Endothelial cell (in vitro differentiated cells): ENCODE measurements around the gene CC2D2B. TPM values are rescaled to one million over a fixed set of nuclear protein-coding genes. Genes with fewer than 3 reads are reported as not detected.

Experiments
- DNase-seq: peaks from one replicate; pipeline ENCODE4 v3.0.0; 2021; ENCODE audit warnings: low spot score
- H3K27ac Mint-ChIP-seq: one replicate; pipeline ENCODE4 v1.8.0; 2021; ENCODE audit warnings: mixed read lengths, inconsistent platforms; ENCODE audit not compliant: unreplicated experiment
- H3K27me3 Mint-ChIP-seq: one replicate; pipeline ENCODE4 v1.8.0; 2021; ENCODE audit warnings: mild to moderate bottlenecking, moderate library complexity, mixed read lengths, inconsistent platforms; ENCODE audit not compliant: unreplicated experiment
- H3K36me3 Mint-ChIP-seq: one replicate; pipeline ENCODE4 v1.8.0; 2021; ENCODE audit warnings: mild to moderate bottlenecking, low read depth, mixed read lengths, inconsistent platforms; ENCODE audit not compliant: unreplicated experiment
- H3K4me1 Mint-ChIP-seq: one replicate; pipeline ENCODE4 v1.8.0; 2021; ENCODE audit warnings: mild to moderate bottlenecking, mixed read lengths, inconsistent platforms; ENCODE audit not compliant: unreplicated experiment
- H3K4me3 Mint-ChIP-seq: one replicate; pipeline ENCODE4 v1.8.0; 2021; ENCODE audit warnings: mild to moderate bottlenecking, mixed read lengths, inconsistent platforms; ENCODE audit not compliant: unreplicated experiment
- H3K9me3 Mint-ChIP-seq: one replicate; pipeline ENCODE4 v1.8.0; 2021; ENCODE audit warnings: mixed read lengths, inconsistent platforms; ENCODE audit not compliant: unreplicated experiment
- total RNA-seq: library from RNA; stranded (reverse); fragmentation: NEBNext Ultra II Directional; extraction: Animal tissue kit (Norgen Biotek cat#: 25700); gene quantifications from one replicate; pipeline ENCODE4 v1.2.1, GENCODE V29; 2021; ENCODE audit not compliant: unreplicated experiment
- TF ChIP-seq, protein P1 (sequence below): fragments of 200-600 bp; sonication (generic); IDR thresholded peaks from one replicate; pipeline ENCODE4 v1.5.0; 2021; ENCODE audit warnings: antibody characterized with exemption; ENCODE audit not compliant: unreplicated experiment

The CC2D2B gene
- total RNA-seq, 1 donor from 2014 or later, result 2.1 TPM

DNA sequence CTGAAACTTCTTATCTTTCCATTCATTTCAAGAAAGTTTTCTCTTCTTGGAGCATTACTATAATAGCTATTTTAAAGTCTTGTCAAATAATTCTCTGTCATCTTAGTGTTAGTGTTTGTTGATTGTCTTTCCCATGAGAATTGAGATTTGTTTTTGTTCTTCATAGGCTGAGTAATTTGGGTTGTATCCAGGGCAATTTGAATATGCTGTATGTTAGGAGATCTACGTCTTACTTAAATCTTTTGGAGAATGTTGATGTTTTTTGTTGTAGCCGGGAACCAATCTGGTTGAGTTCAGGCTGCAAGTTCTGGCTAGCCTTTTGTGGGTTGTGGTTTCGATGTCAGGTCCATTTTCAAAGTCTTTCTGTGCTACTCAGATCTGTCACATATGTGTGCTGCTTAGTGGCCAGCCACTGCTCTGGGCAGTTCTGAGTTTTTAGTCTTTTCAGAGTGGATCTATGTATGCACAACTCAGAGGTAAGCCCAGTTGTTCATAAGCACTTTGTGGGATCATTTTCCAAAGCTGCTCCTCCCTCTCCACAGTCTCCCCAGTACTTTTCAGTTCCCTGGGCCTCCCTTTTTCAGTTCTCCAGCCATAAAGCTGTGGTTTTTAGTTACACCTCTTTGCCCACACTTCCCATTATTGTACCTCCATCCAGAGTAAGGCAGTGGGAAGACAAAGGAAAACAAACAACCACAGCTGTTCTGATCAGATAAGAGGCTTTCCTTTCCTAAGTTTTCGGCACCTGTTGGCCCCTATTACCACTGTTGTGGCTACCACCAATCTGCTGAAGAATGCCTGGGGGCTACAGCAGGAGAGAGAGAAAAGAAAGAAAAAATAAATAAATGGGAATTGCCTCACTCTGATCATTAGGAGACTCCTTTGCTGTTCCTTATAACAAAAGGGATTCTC, 131.0 kb downstream of the CC2D2B start:
- Mint-ChIP-seq H3K27me3 (peaks cover 2% of the 10 kb centered on the region), H3K27ac (peak overlapping the region; percentile 97), H3K36me3 (no peaks in the 10 kb centered on the region)

GRCh38 chr10:96041146-96041545, 133.4 kb downstream of the CC2D2B start:
- TF ChIP-seq, protein P1, sequence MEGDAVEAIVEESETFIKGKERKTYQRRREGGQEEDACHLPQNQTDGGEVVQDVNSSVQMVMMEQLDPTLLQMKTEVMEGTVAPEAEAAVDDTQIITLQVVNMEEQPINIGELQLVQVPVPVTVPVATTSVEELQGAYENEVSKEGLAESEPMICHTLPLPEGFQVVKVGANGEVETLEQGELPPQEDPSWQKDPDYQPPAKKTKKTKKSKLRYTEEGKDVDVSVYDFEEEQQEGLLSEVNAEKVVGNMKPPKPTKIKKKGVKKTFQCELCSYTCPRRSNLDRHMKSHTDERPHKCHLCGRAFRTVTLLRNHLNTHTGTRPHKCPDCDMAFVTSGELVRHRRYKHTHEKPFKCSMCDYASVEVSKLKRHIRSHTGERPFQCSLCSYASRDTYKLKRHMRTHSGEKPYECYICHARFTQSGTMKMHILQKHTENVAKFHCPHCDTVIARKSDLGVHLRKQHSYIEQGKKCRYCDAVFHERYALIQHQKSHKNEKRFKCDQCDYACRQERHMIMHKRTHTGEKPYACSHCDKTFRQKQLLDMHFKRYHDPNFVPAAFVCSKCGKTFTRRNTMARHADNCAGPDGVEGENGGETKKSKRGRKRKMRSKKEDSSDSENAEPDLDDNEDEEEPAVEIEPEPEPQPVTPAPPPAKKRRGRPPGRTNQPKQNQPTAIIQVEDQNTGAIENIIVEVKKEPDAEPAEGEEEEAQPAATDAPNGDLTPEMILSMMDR, result no peak
- H3K4me1 Mint-ChIP-seq, result peaks cover 51% of the 10 kb centered on the region
- peaks cover 12% of the 10 kb centered on the region for H3K36me3 Mint-ChIP-seq
- peaks cover 2% of the 10 kb centered on the region for H3K27me3 Mint-ChIP-seq
- no peak overlapping the region for H3K4me3 Mint-ChIP-seq
- no peak for DNase-seq
- H3K27ac Mint-ChIP-seq, result no peak overlapping the region
- no peaks in the 10 kb centered on the region for H3K9me3 Mint-ChIP-seq

More for the DNA sequence above, 131.0 kb downstream of the CC2D2B start:
- TF ChIP-seq, protein P1, result no peak
- peaks cover 41% of the 10 kb centered on the region for H3K4me1 Mint-ChIP-seq
- peak overlapping the region; percentile 39 for H3K4me3 Mint-ChIP-seq
- H3K9me3 Mint-ChIP-seq, result no peaks in the 10 kb centered on the region
- peak; percentile 35 for DNase-seq

GRCh38 chr10:96043033-96043892, 135.5 kb downstream of the CC2D2B start, which contains the start of gene CCNJ:
TSS of gene CCNJ (plus strand) at chr10:96043583. CDS start at chr10:96044394, 811 bp downstream.
- H3K27me3 Mint-ChIP-seq, result peaks cover 2% of the 10 kb centered on the region
- H3K36me3 Mint-ChIP-seq, result peaks cover 31% of the 10 kb centered on the region
- no peaks in the 10 kb centered on the region for H3K9me3 Mint-ChIP-seq
- TF ChIP-seq, protein P1, result no peak
- H3K4me1 Mint-ChIP-seq, result peaks cover 54% of the 10 kb centered on the region
- peak within 1 kb of the TSS; percentile 79 for H3K27ac Mint-ChIP-seq
- peak; percentile 92 for DNase-seq
- H3K4me3 Mint-ChIP-seq, result peak within 1 kb of the TSS; percentile 96

DNA sequence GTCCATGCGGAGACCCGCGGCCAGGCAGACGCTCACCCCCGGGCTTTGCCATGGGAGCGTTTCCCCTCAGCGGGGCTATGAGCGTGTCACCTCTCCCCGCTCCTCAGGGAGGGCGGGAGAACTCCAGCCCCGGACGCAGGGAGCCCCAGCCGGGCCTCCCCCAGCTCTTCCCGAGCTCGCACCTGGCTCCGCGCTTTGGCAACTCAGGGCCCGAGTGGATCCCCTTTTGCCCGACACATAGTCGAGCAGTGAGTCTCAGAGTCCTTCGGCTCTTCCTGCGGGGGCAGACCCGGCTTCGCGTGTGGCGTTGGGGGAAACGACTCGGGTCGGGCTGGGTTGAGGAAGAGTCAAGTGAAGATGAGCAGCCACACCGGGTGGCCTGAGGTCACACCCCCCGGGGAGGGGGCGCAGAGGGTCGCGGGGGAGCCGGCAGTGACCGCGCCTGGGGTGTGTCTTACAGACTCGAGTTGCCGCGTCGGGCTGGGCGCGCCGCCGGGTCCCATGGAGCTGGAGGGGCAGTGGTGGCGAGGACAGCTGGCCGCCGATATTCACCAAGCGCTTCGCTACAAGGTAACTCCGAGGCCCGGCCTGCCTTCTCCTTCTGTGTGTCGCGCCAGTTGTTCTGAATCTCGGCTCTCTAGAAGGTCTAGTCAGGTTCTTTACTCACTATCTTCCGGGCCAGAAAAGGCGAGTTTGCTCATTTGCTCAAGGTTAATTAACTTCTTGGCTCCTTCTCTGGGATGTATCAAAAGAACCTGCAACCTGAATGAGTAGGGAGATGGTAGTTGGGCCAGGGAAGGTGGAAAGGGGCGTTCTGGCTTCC, 136.3 kb downstream of the CC2D2B start:
- Mint-ChIP-seq H3K27ac (peak overlapping the region; percentile 79), H3K27me3 (peaks cover 2% of the 10 kb centered on the region), H3K4me3 (peak overlapping the region; percentile 96), H3K9me3 (no peaks in the 10 kb centered on the region), H3K36me3 (peaks cover 34% of the 10 kb centered on the region), H3K4me1 (peaks cover 53% of the 10 kb centered on the region)
- DNase-seq, result peak; percentile 43
- TF ChIP-seq, protein P1, result no peak
